NAMALWA (cell line): Measurements from ENCODE around the gene PAK1.
"Not testable (repeated sequence)": the region's sequence is repeated elsewhere in the genome, so short reads cannot be mapped to it uniquely, and the experiment has no call there.

ENCODE experiments used
- DNase-seq: peaks from one replicate; pipeline ENCODE4 v3.0.0-alpha.2; 2015; ENCODE audit warnings: low spot score

Gene PAK1

GRCh38 chr11:77402218-77402556 is 71.7 kb downstream of the PAK1 start:
- no peak for DNase-seq

- no peak for DNase-seq
These were observed 72.2 kb downstream of the PAK1 start for GRCh38 chr11:77401486-77402217.

DNA sequence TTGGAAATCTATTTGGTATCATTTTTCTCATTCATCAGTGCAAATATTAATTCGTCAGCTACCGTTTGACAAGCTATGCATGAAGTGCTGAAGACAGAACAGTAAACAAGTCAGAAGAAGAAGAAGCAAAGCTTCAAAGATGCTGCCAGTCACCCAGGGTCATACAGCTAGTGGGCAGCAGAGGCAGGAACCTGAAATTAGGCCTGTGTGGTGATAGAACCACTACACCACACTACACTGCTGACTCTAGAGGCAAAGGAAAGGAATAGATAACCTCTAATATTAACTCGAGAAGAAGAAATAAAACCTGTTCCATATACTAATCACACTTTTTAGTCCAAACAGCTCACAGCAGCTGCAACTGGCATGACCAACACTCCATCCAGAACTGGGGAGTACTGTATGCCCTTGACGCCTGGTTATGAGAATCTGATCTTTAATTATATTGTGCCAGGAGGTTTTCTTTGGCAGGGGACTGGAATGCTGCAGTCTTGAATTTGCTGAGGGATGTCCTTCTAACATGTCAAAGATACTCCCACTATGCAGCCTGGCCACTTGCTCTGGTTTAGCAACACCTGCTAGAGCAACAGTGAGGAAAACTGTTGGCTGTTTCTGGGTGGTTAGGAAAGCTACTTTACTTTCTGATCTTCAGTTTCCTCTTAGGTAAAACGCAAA is 73.0 kb downstream of the PAK1 start:
- DNase-seq: no peak

DNA sequence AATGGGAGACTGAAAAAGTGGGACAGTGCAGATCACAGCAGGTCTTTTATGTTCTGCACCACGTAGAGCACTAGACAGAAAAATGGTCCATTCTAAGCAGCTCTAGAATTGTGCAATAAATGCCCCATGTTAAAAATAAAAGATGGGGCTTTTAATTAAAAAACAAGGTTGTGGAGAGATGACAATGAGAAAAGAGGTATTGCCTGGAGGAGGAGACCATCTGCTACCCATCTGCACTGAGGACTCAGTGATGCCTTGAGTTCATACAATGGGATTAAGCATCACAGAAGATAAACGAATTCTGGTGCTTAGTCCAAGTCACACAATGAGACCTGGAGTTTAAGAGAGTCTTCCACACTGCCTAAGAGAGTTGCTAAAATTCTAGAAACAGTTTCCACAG is 73.6 kb downstream of the PAK1 start:
- DNase-seq: no peak

DNA sequence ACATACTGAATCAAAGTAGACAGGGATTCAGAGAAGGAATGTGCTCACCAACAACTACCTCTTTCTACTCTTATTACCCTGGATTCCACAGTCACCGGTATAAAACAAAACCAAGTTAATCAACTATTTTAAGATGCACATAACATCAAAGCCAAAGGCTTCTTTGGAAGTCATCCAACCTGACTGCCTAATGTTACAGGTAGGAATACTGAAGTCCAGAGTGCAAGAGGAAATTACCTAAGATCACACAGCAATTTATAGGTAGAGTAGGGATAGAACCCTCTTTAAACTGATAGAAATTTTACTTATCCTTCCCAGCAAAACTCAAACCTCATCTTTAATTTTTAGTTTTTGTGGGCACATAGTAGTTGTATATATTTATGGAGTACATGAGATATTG is 76.3 kb downstream of the PAK1 start:
- no peak for DNase-seq

GRCh38 chr11:77396911-77397310 is 77.0 kb downstream of the PAK1 start:
- DNase-seq: no peak

GRCh38 chr11:77396305-77396704 is 77.6 kb downstream of the PAK1 start:
- DNase-seq: no peak

DNA sequence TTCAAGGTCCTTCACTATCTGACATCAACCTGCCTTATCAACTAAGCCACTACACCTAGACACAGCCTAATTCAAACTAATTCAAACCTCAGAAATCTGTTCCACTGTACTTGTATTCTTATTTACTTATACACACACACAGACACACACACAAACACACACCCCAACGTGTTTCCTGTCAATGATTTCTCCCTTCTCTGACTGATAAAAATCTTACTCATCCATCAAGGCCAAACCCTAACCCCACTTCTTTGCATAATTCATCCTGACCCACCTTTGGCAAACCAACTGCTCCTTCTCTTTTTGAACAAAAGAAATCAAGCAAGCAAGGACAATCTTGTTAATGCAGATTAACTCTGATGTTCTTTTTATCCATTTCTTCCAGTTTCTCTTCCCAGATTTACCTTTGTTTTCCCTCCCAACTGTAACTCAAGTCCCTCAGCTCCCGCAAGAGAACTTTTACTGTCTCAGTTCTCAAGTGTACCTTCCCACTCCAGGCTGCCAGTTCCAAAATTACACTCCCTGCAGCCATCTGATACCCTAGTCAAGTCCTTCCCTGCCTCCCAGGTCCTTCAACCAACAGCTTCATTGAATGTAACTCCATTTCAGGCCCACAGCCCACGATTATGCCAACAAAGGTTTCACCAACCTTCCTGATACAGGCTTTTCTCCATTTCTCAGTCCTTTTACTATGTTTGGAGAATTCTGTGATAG is 78.3 kb downstream of the PAK1 start:
- DNase-seq: no peak

DNA sequence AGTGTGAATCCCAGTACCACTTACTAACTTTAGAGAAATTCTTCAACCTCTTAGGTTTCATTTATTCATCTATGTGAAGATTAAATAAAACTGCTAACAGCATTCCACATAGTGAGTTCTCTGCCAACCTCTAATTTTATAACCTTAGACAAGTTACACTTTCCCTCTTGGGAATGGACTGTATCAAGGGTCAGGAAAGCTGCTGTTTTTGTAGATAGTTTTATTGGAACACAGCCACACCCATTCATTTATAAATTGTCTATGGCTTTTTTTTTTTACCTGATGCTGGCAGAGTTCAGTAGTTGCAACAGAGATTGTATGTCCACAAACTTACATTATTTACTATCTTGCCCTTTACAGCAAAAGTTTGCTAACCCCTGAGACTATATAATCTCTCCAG is 81.1 kb downstream of the PAK1 start:
- DNase-seq: no peak

GRCh38 chr11:77387701-77388100 is 86.2 kb downstream of the PAK1 start:
- DNase-seq: no peak

- no peak for DNase-seq
These were observed 87.7 kb downstream of the PAK1 start for GRCh38 chr11:77386178-77386577.

GRCh38 chr11:77385255-77385771 is 88.6 kb downstream of the PAK1 start:
- not testable (repeated sequence) for DNase-seq

DNA sequence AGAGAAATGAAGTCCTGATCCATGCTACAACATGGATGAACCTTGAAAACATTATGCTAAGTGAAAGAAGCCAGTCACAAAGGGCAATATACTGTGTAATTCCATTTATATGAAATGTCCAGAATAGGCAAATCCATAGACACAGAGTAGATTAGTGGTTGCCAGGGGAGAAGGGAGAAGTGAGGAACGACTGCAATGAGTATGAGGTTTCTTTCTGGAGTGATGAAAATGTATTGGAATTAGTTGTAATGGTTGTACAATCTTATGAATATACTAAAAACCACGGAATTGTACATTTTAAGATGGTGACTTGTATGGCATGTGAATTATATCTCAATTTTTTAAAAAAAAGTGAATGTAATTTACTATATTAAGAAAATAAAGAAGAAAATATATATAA is 89.3 kb downstream of the PAK1 start:
- DNase-seq: no peak

DNA sequence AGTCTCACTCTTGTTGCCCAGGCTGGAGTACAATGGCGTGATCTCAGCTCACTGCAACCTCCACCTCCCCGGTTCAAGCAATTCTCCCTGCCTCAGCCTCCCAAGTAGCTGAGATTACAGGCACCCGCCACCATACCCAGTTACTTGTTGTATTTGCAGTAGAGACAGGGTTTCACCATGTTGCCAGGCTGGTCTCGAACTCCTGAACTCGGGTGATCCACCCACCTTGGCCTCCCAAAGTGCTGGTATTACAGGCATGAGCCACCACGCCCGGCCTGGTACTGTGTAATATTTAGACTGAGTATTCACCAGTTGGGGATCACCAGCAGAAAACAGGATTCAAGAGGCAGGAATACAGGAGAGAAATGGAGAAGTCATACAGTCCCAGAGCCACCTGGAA is 90.5 kb downstream of the PAK1 start:
- not testable (repeated sequence) for DNase-seq

DNA sequence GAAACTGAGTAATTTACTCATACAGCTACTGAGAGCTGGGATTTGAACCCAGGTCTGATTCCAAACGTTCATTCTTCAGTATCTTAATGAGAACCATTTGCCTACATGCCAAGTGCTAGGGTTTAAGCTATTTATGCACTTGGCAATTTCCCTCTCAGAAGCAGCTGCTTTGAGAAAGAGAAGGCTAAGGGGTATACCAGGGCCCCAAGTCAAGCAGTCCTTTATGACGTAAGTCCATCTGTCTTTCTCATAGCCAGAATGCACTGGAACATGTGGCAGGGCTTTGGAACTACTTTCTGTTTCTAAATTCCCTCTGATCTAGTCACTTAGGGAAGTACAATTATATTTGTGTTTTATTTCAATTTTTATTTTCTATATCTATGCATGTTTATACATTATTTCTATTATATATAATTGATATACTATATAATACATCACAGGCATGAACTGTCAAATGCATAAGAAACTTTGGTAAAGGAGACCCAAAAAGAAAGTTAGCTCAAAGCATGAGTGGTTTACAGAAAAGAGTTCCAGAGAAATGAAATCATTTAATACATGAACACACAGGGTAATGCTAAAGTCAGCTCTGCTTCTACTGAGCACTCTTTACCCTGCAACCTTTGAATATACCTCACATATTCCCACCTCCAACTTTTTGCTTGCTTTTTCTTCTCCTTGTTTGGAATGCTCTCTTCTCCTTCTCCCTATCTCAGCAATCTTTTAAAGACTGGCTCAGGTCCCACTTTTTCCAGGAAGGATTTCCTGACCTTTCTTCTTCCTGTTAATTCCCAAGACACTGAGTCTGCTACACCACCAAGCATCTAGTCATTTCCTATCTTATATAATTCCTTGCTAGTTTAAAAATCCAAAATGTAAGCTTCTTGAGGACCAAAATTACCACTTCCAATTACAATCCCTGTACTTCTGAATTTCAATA is 91.9 kb downstream of the PAK1 start:
- no peak for DNase-seq

DNA sequence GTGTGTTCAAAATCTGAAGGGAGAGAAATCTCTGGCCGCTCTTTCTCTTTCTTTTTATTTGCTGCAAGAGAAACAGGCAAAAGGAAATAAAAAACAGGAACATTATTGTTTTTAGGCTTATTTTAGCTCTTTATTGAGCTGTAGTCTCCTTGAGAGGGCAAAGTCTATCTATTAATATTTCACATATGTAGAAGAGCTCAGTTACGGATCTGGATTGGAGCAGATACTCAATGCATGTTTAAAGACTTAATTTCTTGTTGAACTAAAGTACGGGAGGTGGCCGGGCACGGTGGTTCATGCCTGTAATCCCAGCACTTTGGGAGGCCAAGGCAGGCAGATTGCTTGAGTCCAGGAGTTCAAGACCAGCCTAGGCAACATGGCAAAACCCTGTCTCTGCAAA is 94.0 kb downstream of the PAK1 start:
- DNase-seq: no peak

- DNase-seq: no peak
These were observed 94.6 kb downstream of the PAK1 start for GRCh38 chr11:77379253-77379652.

- no peak for DNase-seq
These were observed 96.2 kb downstream of the PAK1 start for GRCh38 chr11:77377734-77378133.

DNA sequence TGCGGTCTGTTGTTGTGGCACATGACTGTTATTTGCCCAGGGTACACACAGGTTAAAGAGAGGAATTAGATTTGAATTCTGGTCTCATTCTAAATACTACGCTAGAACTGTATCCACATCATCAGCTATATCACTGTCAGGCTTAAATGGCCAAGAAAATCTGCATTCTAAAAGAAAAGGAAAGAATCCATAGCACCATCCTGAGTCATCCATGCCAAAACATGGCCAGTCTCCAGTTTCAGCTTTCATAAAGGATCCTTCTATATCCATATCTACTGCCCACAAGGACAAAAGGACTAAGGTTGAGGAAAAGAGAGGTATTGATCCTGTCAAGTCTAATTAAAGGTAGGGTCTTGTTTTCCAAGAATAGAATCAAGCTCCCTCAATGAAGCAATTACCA is 98.8 kb downstream of the PAK1 start:
- no peak for DNase-seq

- DNase-seq: no peak
These were observed 99.3 kb downstream of the PAK1 start for GRCh38 chr11:77374611-77375031.

DNA sequence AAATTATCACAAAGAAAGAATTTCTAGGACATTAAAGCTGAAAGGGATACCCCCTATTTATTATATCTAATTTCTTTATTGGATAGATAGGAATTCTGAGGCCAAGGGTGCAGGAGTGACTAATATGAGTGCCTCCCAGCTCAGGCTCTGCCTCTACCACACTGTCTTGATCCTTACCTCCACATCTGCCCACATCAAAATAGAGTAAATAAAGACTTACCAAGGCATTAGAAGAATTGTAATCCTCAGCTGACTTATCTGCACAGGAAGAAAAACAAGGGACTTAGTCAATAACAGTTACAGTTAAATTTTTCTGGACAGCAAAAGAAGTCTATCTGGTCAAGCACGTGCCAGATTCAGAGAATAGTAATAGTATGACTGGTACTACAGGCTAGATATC is 99.8 kb downstream of the PAK1 start:
- DNase-seq: no peak

GRCh38 chr11:77372726-77373125 is 101.2 kb downstream of the PAK1 start:
- no peak for DNase-seq
